HepG2 (cell line): ENCODE measurements around the gene AUNIP. TPM values are rescaled to one million over a fixed set of nuclear protein-coding genes. Genes with fewer than 3 reads are reported as not detected.

ENCODE experiments used
- CHD4 ChIP-seq: fragments of 200-600 bp; sonication (generic); IDR thresholded peaks from 2 replicates; pipeline ENCODE4 v1.7.0; 2017; ENCODE audit warnings: mild to moderate bottlenecking, low read length, borderline replicate concordance
- ETV6 ChIP-seq: sonication (generic); formaldehyde crosslinking; conservative IDR thresholded peaks from 2 replicates; pipeline ENCODE4 v1.4.0; 2020; ENCODE audit warnings: missing genetic modification reagents
- FOXA1 ChIP-seq, 2 experiments: fragments of 450-650 bp in 1 of 2; sonication (generic) in 1 of 2; formaldehyde crosslinking in 1 of 2; IDR thresholded peaks; 2 replicates each; pipeline versions ENCODE4 v1.4.0 to v1.6.1; 2016 to 2020; ENCODE audit warnings: missing genetic modification reagents in 1 of 2
- FOXJ3 ChIP-seq: sonication (generic); formaldehyde crosslinking; IDR thresholded peaks from 2 replicates; pipeline ENCODE4 v1.4.0; 2020; ENCODE audit warnings: missing genetic modification reagents, mild to moderate bottlenecking, borderline replicate concordance
- FOXK1 ChIP-seq: sonication (generic); formaldehyde crosslinking; IDR thresholded peaks from 2 replicates; pipeline ENCODE4 v1.4.0; 2020; ENCODE audit warnings: low read depth, missing genetic modification reagents, borderline replicate concordance
- HCFC1 ChIP-seq: fragments of 150-350 bp; IDR thresholded peaks from 2 replicates; pipeline ENCODE4 v1.6.1; 2014; ENCODE audit warnings: low read depth, low read length
- JARID2 ChIP-seq: sonication (generic); formaldehyde crosslinking; IDR thresholded peaks from 2 replicates; pipeline ENCODE4 v1.8.1; 2023; ENCODE audit warnings: missing genetic modification reagents, inconsistent platforms; ENCODE audit not compliant: insufficient replicate concordance
- MTA1 ChIP-seq: sonication (generic); formaldehyde crosslinking; IDR thresholded peaks from 2 replicates; pipeline ENCODE4 v1.4.0; 2020; ENCODE audit warnings: missing genetic modification reagents, mild to moderate bottlenecking, borderline replicate concordance
- STAG1 ChIP-seq: sonication (generic); formaldehyde crosslinking; IDR thresholded peaks from 2 replicates; pipeline ENCODE4 v1.4.0; 2020; ENCODE audit warnings: missing genetic modification reagents
- TARDBP ChIP-seq: sonication (generic); formaldehyde crosslinking; IDR thresholded peaks from 2 replicates; pipeline ENCODE4 v1.8.0; 2022; ENCODE audit warnings: mild to moderate bottlenecking, missing genetic modification reagents
- ZBTB14 ChIP-seq: sonication (generic); formaldehyde crosslinking; IDR thresholded peaks from 2 replicates; pipeline ENCODE4 v1.4.0; 2020; ENCODE audit warnings: missing genetic modification reagents
- ZNF276 ChIP-seq: sonication (generic); formaldehyde crosslinking; IDR thresholded peaks from 2 replicates; pipeline ENCODE4 v1.4.0; 2020; ENCODE audit warnings: mild to moderate bottlenecking, low read depth, missing genetic modification reagents
- ZNF329 ChIP-seq: sonication (generic); formaldehyde crosslinking; IDR thresholded peaks from 2 replicates; pipeline ENCODE4 v1.9.0; 2021; ENCODE audit warnings: low read depth, mild to moderate bottlenecking, missing genetic modification reagents
- ZNF362 ChIP-seq: sonication (generic); formaldehyde crosslinking; IDR thresholded peaks from 2 replicates; pipeline ENCODE4 v1.4.0; 2020; ENCODE audit warnings: missing genetic modification reagents, mild to moderate bottlenecking, borderline replicate concordance
- ZNF503 ChIP-seq: sonication (generic); formaldehyde crosslinking; IDR thresholded peaks from 2 replicates; pipeline ENCODE4 v1.4.0; 2020; ENCODE audit warnings: missing genetic modification reagents
- ZNF619 ChIP-seq: sonication (generic); formaldehyde crosslinking; IDR thresholded peaks from 2 replicates; pipeline ENCODE4 v1.4.0; 2020; ENCODE audit warnings: mild to moderate bottlenecking, missing genetic modification reagents
- ZNF670 ChIP-seq: sonication (generic); formaldehyde crosslinking; IDR thresholded peaks from 2 replicates; pipeline ENCODE4 v1.8.0; 2022; ENCODE audit warnings: mild to moderate bottlenecking, missing genetic modification reagents, borderline replicate concordance
- ZNF709 ChIP-seq: sonication (generic); formaldehyde crosslinking; IDR thresholded peaks from 2 replicates; pipeline ENCODE4 v1.5.0; 2020; ENCODE audit warnings: mild to moderate bottlenecking, missing genetic modification reagents
- ZNF720 ChIP-seq: sonication (generic); formaldehyde crosslinking; IDR thresholded peaks from 2 replicates; pipeline ENCODE4 v1.4.0; 2020; ENCODE audit warnings: missing genetic modification reagents
- ZNF800 ChIP-seq: sonication (generic); formaldehyde crosslinking; IDR thresholded peaks from 2 replicates; pipeline ENCODE4 v1.4.0; 2020; ENCODE audit warnings: missing genetic modification reagents
- ZZZ3 ChIP-seq: sonication (generic); formaldehyde crosslinking; IDR thresholded peaks from 2 replicates; pipeline ENCODE4 v1.4.0; 2020; ENCODE audit warnings: missing genetic modification reagents, mild to moderate bottlenecking, borderline replicate concordance
- polyA plus RNA-seq, 8 experiments: library from polyadenylated mRNA; depleted of rRNA in 3 of 8; stranded (reverse) in 7 of 8; unstranded in 1 of 8; fragments of >200 nt; fragmentation: Illumina TruSeq in 4 of 8; extraction: Trizol in 4 of 8; gene quantifications; 2 replicates each; pipeline versions ENCODE4 v1.2.1 to v1.2.3, GENCODE V29; 2011 to 2016; ENCODE audit warnings: low read depth in 4 of 8, missing spikeins in 1 of 8, mixed read lengths in 1 of 8; ENCODE audit not compliant: insufficient read depth in 1 of 8
- total RNA-seq, 5 experiments: library from RNA; depleted of rRNA; stranded (reverse); fragments of >200 nt; fragmentation: Illumina TruSeq; extraction: Trizol; gene quantifications; 2 replicates each; pipeline ENCODE4 v1.2.3, GENCODE V29; 2016; ENCODE audit warnings: low read depth in 1 of 5

The AUNIP gene
- total and polyA plus RNA-seq, 2 of the 13 experiments (the other 11 are each of a cell fraction or from before 2014, with no cell fraction given), result 3.8 to 12.3 TPM

- TF ChIP-seq ZBTB14 (CRISPR knock-in tag), result no peak
- no peak for TF ChIP-seq FOXJ3 (CRISPR knock-in tag)
- no peak; the same call in 1 of the 2 replicates for TF ChIP-seq ZZZ3 (CRISPR knock-in tag)
- TF ChIP-seq ZNF503, result 0 out of 2 replicates have a peak, but pooled peaks have one; percentile 32
- no peak for TF ChIP-seq FOXA1 (IDR thresholded peaks at IDR 0.05)
- no peak; the same call in 1 of the 2 replicates for TF ChIP-seq FOXA1 (CRISPR knock-in tag; IDR thresholded peaks at IDR 0.05)
- TF ChIP-seq HCFC1, result no peak
- 0 out of 2 replicates have a peak, but pooled peaks have one; percentile 11 for TF ChIP-seq ZNF670 (CRISPR knock-in tag)
- TF ChIP-seq MTA1 (CRISPR knock-in tag), result peak; percentile 43; the same call in 1 of the 2 replicates
- peak; percentile 78; the same call in 1 of the 2 replicates for TF ChIP-seq ETV6 (CRISPR knock-in tag)
- peak; percentile 35; the same call in 1 of the 2 replicates for TF ChIP-seq FOXK1 (CRISPR knock-in tag)
- 0 out of 2 replicates have a peak, but pooled peaks have one; percentile 26 for TF ChIP-seq ZNF619 (CRISPR knock-in tag)
- 0 out of 2 replicates have a peak, but pooled peaks have one; percentile 13 for TF ChIP-seq STAG1 (CRISPR knock-in tag)
- TF ChIP-seq JARID2, result no peak
- no peak for TF ChIP-seq ZNF329 (CRISPR knock-in tag)
- TF ChIP-seq TARDBP (CRISPR knock-in tag), result no peak
- peak; percentile 73; the same call in 1 of the 2 replicates for TF ChIP-seq ZNF709 (CRISPR knock-in tag)
- TF ChIP-seq ZNF362, result no peak
- no peak for TF ChIP-seq ZNF720
- TF ChIP-seq ZNF800 (CRISPR knock-in tag), result peak; percentile 80
- no peak for TF ChIP-seq CHD4
- peak; percentile 77; the same call in 1 of the 2 replicates for TF ChIP-seq ZNF276
These were observed 16.0 kb upstream of the AUNIP start, which contains the start of gene PAQR7 (continued) for GRCh38 chr1:25875154-25875855.
